Esophagus muscularis mucosa (tissue), 4 donors: Measurements from ENCODE around the gene TRAPPC3L. TPM values are rescaled to one million over a fixed set of nuclear protein-coding genes. Genes with fewer than 3 reads are reported as not detected.

Experiments
- DNase-seq: peaks from one replicate; pipeline ENCODE4 v3.0.0-alpha.2; 2017; ENCODE audit errors: extremely low spot score
- H3K27ac ChIP-seq, 4 donors: fragments of 200-600 bp; sonication (generic); replicated peaks in 1 of 4; 1 replicate in 3 of 4; 2 replicates in 1 of 4; pipeline ENCODE4 v1.5.1; 2016 to 2019; ENCODE audit warnings: mild to moderate bottlenecking in 1 of 4
- H3K27me3 ChIP-seq, 4 donors: fragments of 200-600 bp; sonication (generic); one replicate each; pipeline versions ENCODE4 v1.5.1 to v1.6.0; 2016 to 2019
- H3K36me3 ChIP-seq, 4 donors: fragments of 200-600 bp; sonication (generic); one replicate each; pipeline ENCODE4 v1.5.1; 2016 to 2019
- H3K4me1 ChIP-seq, 4 donors: fragments of 200-600 bp; sonication (generic); one replicate each; pipeline ENCODE4 v1.5.1; 2016 to 2019
- H3K4me3 ChIP-seq, 4 donors: fragments of 200-600 bp; sonication (generic); 1 replicate in 2 of 4; 2 replicates in 2 of 4; pipeline ENCODE4 v1.5.1; 2016 to 2019; ENCODE audit warnings: mild to moderate bottlenecking in 4 of 4, moderate library complexity in 1 of 4
- H3K9me3 ChIP-seq, 4 donors: fragments of 200-600 bp; sonication (generic); 1 replicate in 3 of 4; 2 replicates in 1 of 4; pipeline ENCODE4 v1.5.1; 2016 to 2019
- CTCF ChIP-seq, 3 experiments: fragments of 200-600 bp in 2 of 3; fragments of 450-650 bp in 1 of 3; sonication (generic) in 2 of 3; IDR thresholded peaks; one replicate each; pipeline ENCODE4 v1.5.1; 2017 to 2019; ENCODE audit warnings: antibody characterized with exemption in 3 of 3, mild to moderate bottlenecking in 2 of 3, moderate library complexity in 1 of 3
- EP300 ChIP-seq: sonication (generic); formaldehyde crosslinking; IDR thresholded peaks from one replicate; pipeline ENCODE4 v1.6.1; 2017; ENCODE audit warnings: antibody characterized with exemption
- POLR2A ChIP-seq: fragments of 450-650 bp; IDR thresholded peaks from one replicate; pipeline ENCODE4 v1.6.1; 2017; ENCODE audit warnings: antibody characterized with exemption, moderate library complexity, mild to moderate bottlenecking, low read depth
- POLR2AphosphoS5 ChIP-seq, 2 donors: sonication (generic); formaldehyde crosslinking; IDR thresholded peaks; one replicate each; pipeline ENCODE4 v1.6.1; 2017; ENCODE audit warnings: antibody characterized with exemption in 2 of 2
- WGBS: methylation state at CpG from one replicate; pipeline ENCODE4 v1.1.5; 2018; 5-methylcytosine and 5-hydroxymethylcytosine counted together
- intact Hi-C: fragments of 100-400 bp; cut with DNase I; formaldehyde crosslinking; loops from one replicate; pipeline ENCODE4 v1.15.1; 2023
- total RNA-seq, 4 donors: library from RNA; depleted of rRNA; stranded (reverse); fragments of >200 nt; gene quantifications; one replicate each; pipeline versions ENCODE4 v1.1.0 to v1.2.1, GENCODE V29; 2016

The TRAPPC3L gene
- total RNA-seq, 4 donors from 2014 or later: 0.42 TPM; not detected in 3

DNA sequence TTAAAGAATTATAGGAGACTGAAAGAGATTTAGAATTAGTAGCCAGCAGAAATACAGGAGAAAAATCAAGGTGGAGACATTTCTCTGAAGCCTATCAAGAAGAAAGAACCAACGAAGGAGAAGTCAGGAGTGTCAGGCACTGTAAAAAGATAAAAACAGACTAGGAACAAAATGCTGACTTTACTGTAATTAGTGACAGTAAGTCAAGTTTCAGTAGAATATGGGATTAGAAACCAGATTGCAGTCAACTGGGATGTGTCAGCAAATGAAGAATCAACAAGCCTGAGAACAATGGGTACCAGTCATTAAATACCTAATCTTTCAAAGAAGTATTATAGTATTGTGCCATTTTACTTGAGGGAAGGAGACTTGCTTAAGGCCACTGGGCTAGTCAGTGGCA, 62.7 kb downstream of the TRAPPC3L start:
- no peak overlapping the region for H3K27ac ChIP-seq
- H3K27me3 ChIP-seq: no peaks in the 10 kb centered on the region
- no peak for DNase-seq
- H3K36me3 ChIP-seq: no peaks in the 10 kb centered on the region
- 82% methylated on average over 1 of the region's 1 CpG for WGBS
- H3K4me3 ChIP-seq: no peak overlapping the region
- H3K4me1 ChIP-seq: no peaks in the 10 kb centered on the region
- intact Hi-C loops: no loop called here
- no peaks in the 10 kb centered on the region for H3K9me3 ChIP-seq
- TF ChIP-seq POLR2AphosphoS5 (IDR thresholded peaks at IDR 0.05): no peak
- no peak for TF ChIP-seq CTCF (IDR thresholded peaks at IDR 0.05)
- TF ChIP-seq EP300: no peak
- no peak for TF ChIP-seq POLR2A

GRCh38 chr6:116476002-116476678, 69.3 kb downstream of the TRAPPC3L start:
- H3K27me3 ChIP-seq: no peaks in the 10 kb centered on the region
- 67% methylated on average over 5 of the region's 5 CpGs for WGBS
- H3K36me3 ChIP-seq: no peaks in the 10 kb centered on the region
- no peak overlapping the region for H3K27ac ChIP-seq
- intact Hi-C loops: no loop called here
- no peak overlapping the region for H3K4me3 ChIP-seq
- H3K4me1 ChIP-seq: no peaks in the 10 kb centered on the region
- no peak for TF ChIP-seq CTCF (IDR thresholded peaks at IDR 0.05)
- TF ChIP-seq POLR2A: no peak
- no peak for TF ChIP-seq POLR2AphosphoS5 (IDR thresholded peaks at IDR 0.05)
- no peak for TF ChIP-seq EP300
- DNase-seq: no peak
- H3K9me3 ChIP-seq: no peaks in the 10 kb centered on the region

- Histone ChIP-seq H3K27me3 (no peaks in the 10 kb centered on the region), H3K27ac (no peak overlapping the region), H3K4me3 (no peak overlapping the region), H3K36me3 (no peaks in the 10 kb centered on the region), H3K4me1 (no peaks in the 10 kb centered on the region), H3K9me3 (no peaks in the 10 kb centered on the region)
- no peak for DNase-seq
- 53% methylated on average over 1 of the region's 1 CpG for WGBS
- TF ChIP-seq POLR2A (no peak), CTCF (IDR thresholded peaks at IDR 0.05) (no peak), POLR2AphosphoS5 (IDR thresholded peaks at IDR 0.05) (no peak), EP300 (no peak)
- intact Hi-C loops: no loop called here
Measured at GRCh38 chr6:116475141-116475540, 70.3 kb downstream of the TRAPPC3L start.

GRCh38 chr6:116472706-116473105, 72.8 kb downstream of the TRAPPC3L start:
- Histone ChIP-seq H3K9me3 (no peaks in the 10 kb centered on the region), H3K36me3 (no peaks in the 10 kb centered on the region), H3K4me1 (no peaks in the 10 kb centered on the region), H3K27ac (no peak overlapping the region), H3K4me3 (no peak overlapping the region), H3K27me3 (no peaks in the 10 kb centered on the region)
- TF ChIP-seq EP300 (no peak), POLR2AphosphoS5 (IDR thresholded peaks at IDR 0.05) (no peak), POLR2A (no peak), CTCF (IDR thresholded peaks at IDR 0.05) (no peak)
- WGBS: 65% methylated on average over 3 of the region's 3 CpGs
- intact Hi-C loops: no loop called here
- no peak for DNase-seq

GRCh38 chr6:116471531-116471930, 74.0 kb downstream of the TRAPPC3L start:
- intact Hi-C loops: no loop called here
- no peaks in the 10 kb centered on the region for H3K9me3 ChIP-seq
- H3K27ac ChIP-seq: no peak overlapping the region
- no peaks in the 10 kb centered on the region for H3K27me3 ChIP-seq
- no peak overlapping the region for H3K4me3 ChIP-seq
- no peak for TF ChIP-seq POLR2A
- TF ChIP-seq EP300: no peak
- TF ChIP-seq POLR2AphosphoS5 (IDR thresholded peaks at IDR 0.05): no peak
- no peak for TF ChIP-seq CTCF (IDR thresholded peaks at IDR 0.05)
- WGBS: 84% methylated on average over 1 of the region's 1 CpG
- no peaks in the 10 kb centered on the region for H3K4me1 ChIP-seq
- no peak for DNase-seq
- H3K36me3 ChIP-seq: no peaks in the 10 kb centered on the region
